ENCODE measurements around the gene EPC2. TPM values are rescaled to one million over a fixed set of nuclear protein-coding genes. Genes with fewer than 3 reads are reported as not detected.
A peak's percentile ranks its signal among the peaks of the same experiment; 100 is the strongest.

Gene EPC2
- total RNA-seq, 4 donors from 2014 or later, result 37.9 to 55.3 (median 44.1) TPM

- Histone ChIP-seq H3K4me3 (replicated peaks in 1 of 3) (no peak overlapping the region), H3K36me3 (no peaks in the 10 kb centered on the region), H3K27ac (peak overlapping the region in 2 of 3 donors; percentile 73 to 75), H3K9me3 (no peaks in the 10 kb centered on the region), H3K27me3 (no peaks in the 10 kb centered on the region), H3K4me1 (peaks cover 21 to 24% of the 10 kb centered on the region in 2 donors)
- WGBS, 2 donors, result 39 to 45% methylated on average over 6 of the region's 6 CpGs
- intact Hi-C loops (cut with DNase I), result no loop called here
- TF ChIP-seq POLR2A (IDR thresholded peaks at IDR 0.05) (no peak), CTCF (IDR thresholded peaks at IDR 0.05) (no peak)
- DNase-seq, result peak; percentile 51 to 65
These were observed 30.1 kb upstream of the EPC2 start for GRCh38 chr2:148614322-148615049.

GRCh38 chr2:148615381-148615841, 29.1 kb upstream of the EPC2 start:
- no peak for DNase-seq
- intact Hi-C loops (cut with DNase I), result no loop called here
- H3K4me1 ChIP-seq, result peaks cover 21 to 24% of the 10 kb centered on the region in 2 donors
- H3K27ac ChIP-seq, result peak overlapping the region in 2 of 3 donors; percentile 73 to 75
- no peaks in the 10 kb centered on the region for H3K9me3 ChIP-seq
- H3K27me3 ChIP-seq, result no peaks in the 10 kb centered on the region
- H3K36me3 ChIP-seq, result no peaks in the 10 kb centered on the region
- 64 to 76% methylated on average over 3 of the region's 3 CpGs for WGBS, 2 donors
- no peak overlapping the region for H3K4me3 ChIP-seq (replicated peaks in 1 of 3)
- TF ChIP-seq POLR2A (IDR thresholded peaks at IDR 0.05) (no peak), CTCF (IDR thresholded peaks at IDR 0.05) (no peak)

- intact Hi-C loops (cut with DNase I), result no loop called here
These were observed 27.9 kb upstream of the EPC2 start for GRCh38 chr2:148616662-148617061.

GRCh38 chr2:148617219-148617618, 27.3 kb upstream of the EPC2 start:
- Histone ChIP-seq H3K4me1 (peaks cover 21 to 24% of the 10 kb centered on the region in 2 donors), H3K27ac (no peak overlapping the region), H3K27me3 (no peaks in the 10 kb centered on the region), H3K9me3 (no peaks in the 10 kb centered on the region), H3K4me3 (replicated peaks in 1 of 3) (no peak overlapping the region), H3K36me3 (no peaks in the 10 kb centered on the region)
- 88 to 92% methylated on average over 5 of the region's 5 CpGs for WGBS, 2 donors
- TF ChIP-seq CTCF (IDR thresholded peaks at IDR 0.05) (no peak), POLR2A (IDR thresholded peaks at IDR 0.05) (no peak)
- DNase-seq, result no peak
- intact Hi-C loops (cut with DNase I), result no loop called here

More at GRCh38 chr2:148616662-148617061, 27.9 kb upstream of the EPC2 start:
- H3K4me3 ChIP-seq (replicated peaks in 1 of 3), result no peak overlapping the region
- no peaks in the 10 kb centered on the region for H3K9me3 ChIP-seq
- H3K36me3 ChIP-seq, result no peaks in the 10 kb centered on the region
- DNase-seq, result no peak
- peaks cover 21 to 24% of the 10 kb centered on the region in 2 donors for H3K4me1 ChIP-seq
- TF ChIP-seq CTCF (IDR thresholded peaks at IDR 0.05) (no peak), POLR2A (IDR thresholded peaks at IDR 0.05) (no peak)
- H3K27ac ChIP-seq, result no peak overlapping the region
- no peaks in the 10 kb centered on the region for H3K27me3 ChIP-seq

- H3K4me3 ChIP-seq (replicated peaks in 1 of 3), result no peak overlapping the region
- no peak overlapping the region for H3K27ac ChIP-seq
- TF ChIP-seq POLR2A (IDR thresholded peaks at IDR 0.05) (no peak), CTCF (IDR thresholded peaks at IDR 0.05) (no peak)
- intact Hi-C loops (cut with DNase I), result no loop called here
- no peaks in the 10 kb centered on the region for H3K9me3 ChIP-seq
- H3K36me3 ChIP-seq, result no peaks in the 10 kb centered on the region
- DNase-seq, result no peak
- H3K27me3 ChIP-seq, result no peaks in the 10 kb centered on the region
- WGBS, 2 donors, result 82 to 84% methylated on average over 4 of the region's 4 CpGs
- peaks cover 12% of the 10 kb centered on the region in 2 donors for H3K4me1 ChIP-seq
These were observed 24.9 kb upstream of the EPC2 start for GRCh38 chr2:148619560-148620195.
